Ovary (tissue), 9 donors: ENCODE results near the gene EDAR. TPM values are rescaled to one million over a fixed set of nuclear protein-coding genes. Genes with fewer than 3 reads are reported as not detected.

Experiments
- DNase-seq, 5 donors: peaks; one replicate each; pipeline ENCODE4 v3.0.0-alpha.2; 2019 to 2020
- H3K27ac ChIP-seq, 2 donors: fragments of 200-600 bp; one replicate each; pipeline versions ENCODE4 v1.5.1 to v1.8.0; 2019 to 2022
- H3K27me3 ChIP-seq: fragments of 200-600 bp; one replicate; pipeline ENCODE4 v1.8.0; 2022
- H3K36me3 ChIP-seq: fragments of 200-600 bp; sonication (generic); one replicate; pipeline ENCODE4 v1.5.1; 2019
- H3K4me1 ChIP-seq: one replicate; pipeline ENCODE4 v1.8.1; 2013; ENCODE audit warnings: mild to moderate bottlenecking, moderate library complexity; ENCODE audit not compliant: insufficient read depth
- H3K4me3 ChIP-seq: fragments of 200-600 bp; sonication (generic); one replicate; pipeline ENCODE4 v1.5.1; 2017
- H3K9me3 ChIP-seq, 2 donors: fragments of 200-600 bp in 1 of 2; sonication (generic) in 1 of 2; one replicate each; pipeline versions ENCODE4 v1.5.1 to v1.8.1; 2013 to 2019; ENCODE audit warnings: mild to moderate bottlenecking in 1 of 2, moderate library complexity in 1 of 2
- EP300 ChIP-seq: sonication (generic); formaldehyde crosslinking; IDR thresholded peaks from one replicate; pipeline ENCODE4 v1.6.1; 2017; ENCODE audit warnings: antibody characterized with exemption
- POLR2A ChIP-seq: fragments of 450-650 bp; IDR thresholded peaks from one replicate; pipeline ENCODE4 v1.6.1; 2017; ENCODE audit warnings: antibody characterized with exemption, mild to moderate bottlenecking, moderate library complexity
- WGBS, 3 donors: extraction: QIAGEN DNeasy Blood & Tissue Kit in 1 of 3; methylation state at CpG; one replicate each; pipeline versions ENCODE4 v1.1.5 to v1.1.7; 2013 to 2017; 5-methylcytosine and 5-hydroxymethylcytosine counted together
- intact Hi-C, 4 donors: fragments of 100-400 bp; cut with DNase I; formaldehyde crosslinking; loops; one replicate each; pipeline versions ENCODE4 v1.11.0 to v1.15.1; 2022 to 2023
- polyA plus RNA-seq, 2 donors: library from polyadenylated mRNA; stranded (reverse); fragments of 200-250 nt in 1 of 2; fragments of 350-450 nt in 1 of 2; fragmentation: Illumina TruSeq in 1 of 2; extraction: RNeasy Lipid Tissue Mini Kit (QIAGEN cat#74804) in 1 of 2; gene quantifications; one replicate each; pipeline ENCODE4 v1.2.3, GENCODE V29; 2013 to 2014
- total RNA-seq, 7 donors: library from RNA; depleted of rRNA in 2 of 7; stranded (reverse); fragments of >200 nt in 2 of 7; fragmentation: NEBNext Ultra II Directional in 3 of 7; extraction: Animal tissue kit (Norgen Biotek cat#: 25700) in 3 of 7; gene quantifications; one replicate each; pipeline versions ENCODE4 v1.1.0 to v1.2.4, GENCODE V29; 2016 to 2023
- TF ChIP-seq, protein P1 (sequence below), 3 donors: fragments of 450-650 bp in 2 of 3; fragments of 200-600 bp in 1 of 3; IDR thresholded peaks; one replicate each; pipeline versions ENCODE4 v1.5.1 to v1.8.0; 2016 to 2022; ENCODE audit warnings: antibody characterized with exemption in 3 of 3, mild to moderate bottlenecking in 1 of 3
- donor health status: DM: no; HTN: no; CAD: no; lungs with moderate emphysema.
- donor health status: DM: no; HTN: no; CAD: no.
- donor health status: Bipolar disorder and iron deficiency.
- donor health status: DM: yes; HTN: yes; CAD: no.
- donor health status: DM: no; HTN: no; CAD: no.
- donor health status: DM: yes; HTN: yes; CAD: no.

Gene EDAR
- total and polyA plus RNA-seq, 9 donors = 0.11 to 0.13 (median 0.11) TPM; not detected in 6

- H3K27ac ChIP-seq = no peak overlapping the region
- no peak overlapping the region for H3K4me3 ChIP-seq
- H3K36me3 ChIP-seq = no peaks in the 10 kb centered on the region
- no peaks in the 10 kb centered on the region for H3K27me3 ChIP-seq
- no peaks in the 10 kb centered on the region for H3K9me3 ChIP-seq
- intact Hi-C loops = no loop called here
- WGBS, 3 donors = 76 to 79% (median 79%) methylated on average over 14 of the region's 14 CpGs
- H3K4me1 ChIP-seq = no peaks in the 10 kb centered on the region
- no peak for TF ChIP-seq EP300
- TF ChIP-seq, protein P1, sequence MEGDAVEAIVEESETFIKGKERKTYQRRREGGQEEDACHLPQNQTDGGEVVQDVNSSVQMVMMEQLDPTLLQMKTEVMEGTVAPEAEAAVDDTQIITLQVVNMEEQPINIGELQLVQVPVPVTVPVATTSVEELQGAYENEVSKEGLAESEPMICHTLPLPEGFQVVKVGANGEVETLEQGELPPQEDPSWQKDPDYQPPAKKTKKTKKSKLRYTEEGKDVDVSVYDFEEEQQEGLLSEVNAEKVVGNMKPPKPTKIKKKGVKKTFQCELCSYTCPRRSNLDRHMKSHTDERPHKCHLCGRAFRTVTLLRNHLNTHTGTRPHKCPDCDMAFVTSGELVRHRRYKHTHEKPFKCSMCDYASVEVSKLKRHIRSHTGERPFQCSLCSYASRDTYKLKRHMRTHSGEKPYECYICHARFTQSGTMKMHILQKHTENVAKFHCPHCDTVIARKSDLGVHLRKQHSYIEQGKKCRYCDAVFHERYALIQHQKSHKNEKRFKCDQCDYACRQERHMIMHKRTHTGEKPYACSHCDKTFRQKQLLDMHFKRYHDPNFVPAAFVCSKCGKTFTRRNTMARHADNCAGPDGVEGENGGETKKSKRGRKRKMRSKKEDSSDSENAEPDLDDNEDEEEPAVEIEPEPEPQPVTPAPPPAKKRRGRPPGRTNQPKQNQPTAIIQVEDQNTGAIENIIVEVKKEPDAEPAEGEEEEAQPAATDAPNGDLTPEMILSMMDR (IDR thresholded peaks at IDR 0.05) = no peak
- TF ChIP-seq POLR2A = no peak
- DNase-seq = peak in 1 of 5 donors; percentile 7
These were observed 64.3 kb downstream of the EDAR start for GRCh38 chr2:108924580-108925251.

GRCh38 chr2:108923736-108924579 lies 65.1 kb downstream of the EDAR start:
- Histone ChIP-seq H3K27ac (no peak overlapping the region), H3K9me3 (no peaks in the 10 kb centered on the region), H3K27me3 (no peaks in the 10 kb centered on the region), H3K4me3 (no peak overlapping the region), H3K4me1 (no peaks in the 10 kb centered on the region), H3K36me3 (no peaks in the 10 kb centered on the region)
- DNase-seq = peak in 1 of 5 donors; percentile 9
- intact Hi-C loops = no loop called here
- WGBS, 3 donors = 84 to 87% (median 86%) methylated on average over 13 of the region's 13 CpGs
- TF ChIP-seq EP300 (no peak), POLR2A (no peak)
- TF ChIP-seq, protein P1 (IDR thresholded peaks at IDR 0.05) = no peak

DNA sequence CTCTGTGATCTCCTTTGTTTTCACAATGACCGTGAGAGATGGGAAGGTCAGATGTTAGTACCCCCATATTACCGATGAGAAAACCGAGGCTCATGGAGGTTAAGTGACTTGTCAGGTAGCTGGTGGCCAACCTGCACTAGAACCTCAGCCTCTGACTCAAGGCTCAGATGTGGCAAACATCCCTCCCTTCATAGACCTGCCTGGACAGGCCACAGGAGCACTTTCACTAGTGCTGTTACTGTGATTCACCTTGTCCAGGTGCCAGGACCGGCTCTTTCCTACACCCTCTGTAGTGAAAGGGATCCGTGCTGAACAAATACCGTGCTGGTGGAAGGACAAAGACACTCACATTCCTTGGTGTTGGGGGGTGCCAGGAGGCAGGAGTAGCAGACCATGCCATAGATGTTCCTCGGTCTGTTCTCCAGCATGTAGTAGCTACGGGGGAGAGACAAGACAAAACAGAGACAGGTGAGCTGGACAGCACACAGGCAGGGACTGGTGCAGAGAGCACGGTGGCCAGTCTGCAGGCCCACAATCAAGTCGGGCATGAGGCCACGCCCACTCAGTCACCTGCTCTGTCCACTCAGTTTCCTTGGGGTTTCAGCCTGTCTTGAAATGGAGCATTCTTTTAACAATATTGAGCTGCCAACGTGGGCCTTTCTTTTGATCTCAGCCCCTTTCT lies 65.9 kb downstream of the EDAR start:
- H3K4me3 ChIP-seq = no peak overlapping the region
- intact Hi-C loops = no loop called here
- peak in 1 of 5 donors; percentile 13 for DNase-seq
- H3K27ac ChIP-seq = no peak overlapping the region
- H3K9me3 ChIP-seq = no peaks in the 10 kb centered on the region
- H3K27me3 ChIP-seq = no peaks in the 10 kb centered on the region
- no peaks in the 10 kb centered on the region for H3K4me1 ChIP-seq
- no peaks in the 10 kb centered on the region for H3K36me3 ChIP-seq
- WGBS, 3 donors = 72 to 79% (median 78%) methylated on average over 12 of the region's 12 CpGs
- no peak for TF ChIP-seq POLR2A
- TF ChIP-seq, protein P1 (IDR thresholded peaks at IDR 0.05) = no peak
- TF ChIP-seq EP300 = no peak

DNA sequence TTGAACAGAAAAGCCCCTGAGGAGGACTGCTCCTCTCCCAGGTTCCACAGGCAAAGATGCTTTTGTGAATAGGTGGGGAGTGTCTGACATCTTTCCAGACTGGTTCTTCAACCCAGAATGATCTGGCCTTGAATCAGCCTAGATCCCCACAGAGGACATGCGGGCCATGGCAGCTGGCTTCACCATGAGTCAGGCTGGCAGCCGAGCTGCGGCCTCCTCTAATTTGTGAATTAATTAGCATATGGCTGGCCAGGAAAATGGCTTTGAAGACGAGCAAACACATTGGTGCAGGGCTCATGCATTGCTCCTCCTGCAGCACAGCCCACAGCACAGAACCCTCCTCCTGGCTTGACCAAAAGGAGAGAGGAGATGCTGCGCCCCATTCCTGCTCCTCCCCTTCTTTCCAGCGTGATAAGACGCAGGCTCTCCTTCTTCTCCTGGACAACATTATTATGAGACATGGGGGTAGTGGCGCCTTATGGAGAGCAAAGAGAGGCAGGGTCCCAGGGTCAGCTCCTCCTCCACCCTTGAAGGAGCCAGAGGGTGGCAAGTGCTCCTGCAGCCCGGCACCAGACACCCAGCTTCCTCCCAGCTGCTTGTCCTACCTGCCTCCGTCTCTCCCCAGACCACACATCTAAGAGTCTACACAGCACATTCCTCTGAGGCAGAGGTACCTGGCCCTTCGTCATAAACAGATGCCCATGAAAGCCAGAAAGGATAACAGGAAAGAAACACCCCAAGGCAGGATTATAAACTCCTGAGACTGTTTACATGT lies 66.7 kb downstream of the EDAR start:
- TF ChIP-seq EP300 = no peak
- TF ChIP-seq, protein P1 (IDR thresholded peaks at IDR 0.05) = no peak
- TF ChIP-seq POLR2A = no peak
- peak in 1 of 5 donors; percentile 5 for DNase-seq
- no peak overlapping the region for H3K4me3 ChIP-seq
- 28 to 42% (median 39%) methylated on average over 11 of the region's 11 CpGs for WGBS, 3 donors
- H3K27ac ChIP-seq = no peak overlapping the region
- intact Hi-C loops = no loop called here
- no peaks in the 10 kb centered on the region for H3K9me3 ChIP-seq
- no peaks in the 10 kb centered on the region for H3K4me1 ChIP-seq
- no peaks in the 10 kb centered on the region for H3K36me3 ChIP-seq
- no peaks in the 10 kb centered on the region for H3K27me3 ChIP-seq
